Testis (tissue), 2 donors: ENCODE measurements around the gene ADAMTS15.

Experiments used
- CTCF ChIP-seq, 3 experiments: fragments of 450-650 bp in 2 of 3; fragments of 200-600 bp in 1 of 3; sonication (generic) in 1 of 3; IDR thresholded peaks; one replicate each; pipeline ENCODE4 v1.5.1; 2016 to 2019; ENCODE audit warnings: antibody characterized with exemption in 3 of 3, mild to moderate bottlenecking in 2 of 3, moderate library complexity in 1 of 3
- POLR2A ChIP-seq: fragments of 450-650 bp; IDR thresholded peaks from one replicate; pipeline ENCODE4 v1.6.1; 2017; ENCODE audit warnings: antibody characterized with exemption, mild to moderate bottlenecking, moderate library complexity

DNA sequence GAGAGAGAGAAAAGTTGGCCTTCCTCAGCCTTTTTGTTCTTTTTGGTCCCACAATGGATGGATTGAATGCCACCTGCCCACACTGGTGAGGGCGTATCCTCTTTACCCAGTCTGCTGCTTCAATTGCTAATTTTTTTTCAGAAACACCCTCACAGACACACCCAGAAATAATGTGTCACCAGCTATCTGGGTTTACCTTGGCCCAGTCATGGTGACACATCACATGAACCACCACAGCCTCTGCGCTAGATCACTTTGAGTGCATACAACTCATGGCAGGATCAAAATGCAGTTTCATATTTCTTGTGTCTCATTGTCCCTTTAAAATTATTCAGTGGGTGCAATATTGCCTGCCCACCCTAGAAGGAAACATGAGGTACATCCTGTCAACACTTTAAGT lies 63.3 kb downstream of the ADAMTS15 start:
- TF ChIP-seq CTCF (IDR thresholded peaks at IDR 0.05) (no peak), POLR2A (no peak)
